Activated CD4-positive, CD25-positive, alpha-beta regulatory T cell treated with anti-CD3 and anti-CD28 coated beads, Interleukin-2, amount 50 U/mL, for 72 hours (primary cell): ENCODE data around the gene ZNF496.
"Not testable (repeated sequence)": the region's sequence is repeated elsewhere in the genome, so short reads cannot be mapped to it uniquely, and the experiment has no call there.

ENCODE experiments used
- DNase-seq: peaks from one replicate; pipeline ENCODE4 v3.0.0; 2021

ZNF496 gene

DNA sequence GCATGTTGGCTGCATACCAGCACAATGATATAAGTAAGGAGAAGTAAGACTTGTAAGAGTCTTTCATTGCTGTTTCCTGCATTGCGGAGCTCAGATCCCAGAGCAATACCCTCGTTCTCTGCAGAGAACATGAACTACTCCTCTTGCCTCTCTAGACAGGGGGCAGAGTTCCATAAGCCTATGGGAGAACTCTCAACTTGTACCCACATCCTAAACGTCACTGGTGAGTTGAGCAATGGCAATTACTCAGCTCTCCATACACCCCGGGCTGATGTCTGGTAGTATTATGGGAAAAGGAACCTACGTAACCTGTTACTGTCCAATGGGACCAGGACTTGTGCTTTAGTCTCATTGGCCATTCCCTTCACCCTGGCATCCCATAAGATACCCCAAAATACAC, 27.3 kb upstream of the ZNF496 start:
- no peak for DNase-seq

DNA sequence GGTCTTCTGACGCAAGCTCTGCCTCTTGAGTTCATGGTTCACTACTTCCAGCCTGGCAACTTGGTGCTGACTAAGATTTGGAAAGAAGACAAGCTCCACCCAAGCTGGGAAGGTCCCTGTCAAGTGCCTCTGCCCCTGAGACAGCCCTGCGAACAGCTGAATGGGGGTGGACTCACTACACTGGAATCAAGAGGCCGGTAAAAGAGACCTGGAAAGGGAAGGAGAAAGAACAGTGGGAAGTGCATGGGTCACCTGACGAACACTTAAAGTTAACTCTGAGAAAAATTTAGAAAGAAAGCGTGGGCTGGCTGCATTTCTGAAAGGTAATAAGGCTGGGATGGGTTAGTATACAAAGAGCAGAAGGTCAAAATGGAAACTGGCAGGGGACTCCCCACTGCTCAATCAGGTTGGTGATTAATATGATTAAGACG, 26.1 kb upstream of the ZNF496 start:
- no peak for DNase-seq

DNA sequence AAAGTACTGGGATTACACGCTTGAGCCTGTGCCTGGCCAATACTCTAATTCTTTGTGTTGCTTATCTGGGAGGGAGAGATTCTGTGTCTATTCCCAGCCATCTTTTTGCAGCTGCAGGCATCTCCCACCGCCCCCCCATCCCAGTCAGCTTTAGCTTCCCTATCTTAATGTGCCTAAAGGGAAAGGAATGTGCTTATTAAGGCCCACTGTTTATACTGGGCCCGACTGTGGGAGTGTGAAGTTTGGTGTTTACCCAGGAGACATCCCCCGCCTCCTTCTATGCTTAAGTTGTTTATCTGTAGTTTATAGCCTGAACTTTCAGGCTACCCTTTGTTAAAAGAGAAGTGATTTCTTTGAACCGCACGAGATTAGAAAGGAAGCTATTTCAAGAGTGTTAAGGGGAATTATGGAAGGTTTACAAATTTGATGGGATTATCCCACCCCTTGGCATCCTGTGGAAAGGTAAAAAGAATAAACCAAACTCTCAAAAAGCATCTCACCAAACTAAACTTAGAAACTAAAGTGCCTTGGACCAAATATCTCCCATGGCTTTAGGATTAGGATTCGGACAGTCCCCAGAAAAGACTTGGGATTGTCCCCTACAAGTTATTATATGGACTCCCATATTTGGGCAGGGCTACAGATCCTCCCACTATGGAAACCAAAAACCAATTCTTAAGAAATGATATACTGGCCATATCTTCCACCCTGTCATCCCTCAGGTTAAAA, 25.5 kb upstream of the ZNF496 start:
- DNase-seq: no peak

DNA sequence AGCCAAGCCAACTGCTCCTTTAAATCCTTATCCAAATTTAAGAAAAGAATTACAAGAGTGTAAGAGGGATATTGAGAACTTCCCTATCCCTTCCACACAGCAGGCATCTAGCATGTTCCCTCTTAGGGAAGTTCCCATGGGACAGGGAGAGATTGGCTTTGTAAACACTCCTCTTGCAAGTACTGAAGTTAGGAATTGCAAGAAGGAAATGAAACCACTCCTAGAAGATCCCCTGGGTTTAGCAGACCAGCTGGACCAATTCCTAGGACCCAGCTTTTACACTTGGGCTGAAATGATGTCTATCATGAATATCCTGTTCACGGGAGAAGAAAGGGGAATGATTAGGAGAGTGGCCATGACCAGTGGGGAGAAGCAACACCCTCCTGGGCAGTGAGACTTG, 23.5 kb upstream of the ZNF496 start:
- DNase-seq: not testable (repeated sequence)

DNA sequence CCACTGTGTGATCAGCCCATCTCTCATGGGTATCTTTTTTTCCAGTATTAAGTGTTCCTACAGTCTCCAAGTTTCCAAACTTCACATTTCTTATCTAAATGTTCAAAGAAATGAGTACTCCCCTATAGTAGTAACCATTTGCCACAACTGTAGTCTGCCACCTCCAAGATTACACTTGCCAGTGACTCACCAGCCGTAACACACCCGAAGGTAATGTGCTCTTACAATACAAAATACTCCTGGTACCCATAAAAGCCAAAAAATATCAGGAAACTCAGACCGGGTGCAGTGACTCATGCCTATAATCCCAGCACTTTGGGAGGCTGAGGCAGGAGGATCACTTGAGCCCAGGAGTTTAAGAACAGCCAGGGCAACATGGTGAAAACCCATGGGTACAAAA, 20.5 kb upstream of the ZNF496 start:
- no peak for DNase-seq

GRCh38 chr1:247350587-247350986, 18.9 kb upstream of the ZNF496 start:
- DNase-seq: no peak

- no peak for DNase-seq
Observed at GRCh38 chr1:247347477-247348222, 16.0 kb upstream of the ZNF496 start.

- DNase-seq: no peak
Observed at GRCh38 chr1:247345881-247346280, 14.2 kb upstream of the ZNF496 start.

DNA sequence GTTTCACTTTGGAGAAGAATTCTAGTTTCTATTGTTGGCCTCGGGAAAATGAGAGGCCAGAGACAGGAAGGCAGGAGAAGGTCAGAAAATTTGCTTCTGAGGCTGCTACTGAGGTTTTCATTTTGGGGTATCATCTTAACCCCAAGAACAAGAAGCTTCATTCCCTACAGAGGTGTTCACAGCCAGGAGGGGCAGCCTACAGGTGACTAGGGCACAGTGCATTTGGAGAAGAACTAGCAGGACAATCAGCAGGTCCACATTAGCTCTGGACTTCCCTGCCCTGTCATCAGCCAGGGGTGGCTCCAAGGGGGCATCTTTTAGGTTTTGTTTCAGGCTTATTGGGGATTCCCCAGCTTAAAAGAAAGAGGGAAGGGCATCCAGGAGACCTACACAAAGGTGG, 12.1 kb upstream of the ZNF496 start:
- no peak for DNase-seq

GRCh38 chr1:247338723-247339275, 7.1 kb upstream of the ZNF496 start:
- no peak for DNase-seq

- no peak for DNase-seq
Observed at GRCh38 chr1:247337961-247338360, 6.3 kb upstream of the ZNF496 start.

GRCh38 chr1:247337250-247337746, 5.6 kb upstream of the ZNF496 start:
- DNase-seq: no peak

DNA sequence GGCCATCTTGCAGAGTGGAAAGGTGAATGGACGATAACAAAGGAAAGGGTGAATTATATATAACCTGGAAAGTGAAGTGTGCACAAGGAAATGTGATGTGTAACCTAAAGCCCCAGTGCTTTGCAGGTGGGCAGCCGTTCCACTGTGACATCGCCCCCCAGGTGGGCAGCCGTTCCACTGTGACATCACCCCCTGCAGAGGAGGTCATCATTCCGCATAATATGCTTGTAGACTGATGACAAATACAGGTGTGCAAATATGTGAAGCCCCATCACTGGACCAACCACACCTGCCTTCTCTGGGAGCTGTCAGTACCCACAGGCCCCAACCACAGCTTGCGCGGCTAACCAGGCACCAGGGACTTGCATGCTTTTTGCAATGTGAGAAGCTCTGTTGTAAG, 4.7 kb upstream of the ZNF496 start:
- DNase-seq: no peak

GRCh38 chr1:247335882-247336281, 4.2 kb upstream of the ZNF496 start:
- no peak for DNase-seq

- no peak for DNase-seq
Observed at GRCh38 chr1:247334378-247335133, 2.9 kb upstream of the ZNF496 start.

GRCh38 chr1:247332623-247333361, 1.1 kb upstream of the ZNF496 start:
- DNase-seq: no peak

- peak; percentile 57 for DNase-seq
Observed at GRCh38 chr1:247332215-247332622, 552 bp upstream of the ZNF496 start.

- DNase-seq: peak; percentile 70
Observed at GRCh38 chr1:247331172-247331524, 519 bp downstream of the ZNF496 start.

DNA sequence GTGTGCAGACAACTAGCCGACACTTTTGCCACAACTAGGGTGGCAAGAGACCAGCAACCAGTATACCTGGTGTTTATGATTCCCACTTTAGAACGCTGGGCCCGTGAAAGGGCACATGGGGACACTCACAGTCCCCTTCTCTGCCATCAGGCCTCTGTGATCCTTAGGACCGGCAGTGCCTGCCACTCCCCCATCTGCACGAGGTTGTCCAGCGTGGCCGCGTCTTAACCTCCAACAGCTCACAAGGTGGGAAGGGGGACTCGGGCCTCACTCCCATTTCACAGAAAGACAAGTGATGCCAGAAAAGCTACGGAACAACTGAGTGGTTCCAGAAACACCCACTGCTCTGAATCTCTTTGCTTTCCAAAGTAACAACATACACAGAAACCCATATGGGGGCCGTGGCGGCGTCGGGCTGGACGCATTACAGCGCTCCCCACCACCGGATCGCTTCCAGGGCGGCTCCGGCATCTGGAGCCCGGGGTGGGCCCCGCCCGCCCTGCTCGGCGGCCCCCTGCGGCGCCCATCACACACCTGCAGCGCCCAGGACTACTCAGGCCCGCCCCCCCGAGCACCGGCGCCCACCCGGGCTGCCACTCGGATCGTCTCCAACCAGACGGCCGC, 1.0 kb downstream of the ZNF496 start:
- no peak for DNase-seq

- no peak for DNase-seq
Observed at GRCh38 chr1:247329097-247329617, 2.5 kb downstream of the ZNF496 start.

GRCh38 chr1:247328311-247328710, 3.4 kb downstream of the ZNF496 start:
- no peak for DNase-seq
